GOT3 (cell line): ENCODE results near the gene KIF1B.
"Not testable (repeated sequence)": the region's sequence is repeated elsewhere in the genome, so short reads cannot be mapped to it uniquely, and the experiment has no call there.

Experiments
- DNase-seq: peaks from one replicate; lab custom pipeline; 2025; ENCODE audit warnings: mixed read lengths; lab: John Stamatoyannopoulos, UW

Gene KIF1B

DNA sequence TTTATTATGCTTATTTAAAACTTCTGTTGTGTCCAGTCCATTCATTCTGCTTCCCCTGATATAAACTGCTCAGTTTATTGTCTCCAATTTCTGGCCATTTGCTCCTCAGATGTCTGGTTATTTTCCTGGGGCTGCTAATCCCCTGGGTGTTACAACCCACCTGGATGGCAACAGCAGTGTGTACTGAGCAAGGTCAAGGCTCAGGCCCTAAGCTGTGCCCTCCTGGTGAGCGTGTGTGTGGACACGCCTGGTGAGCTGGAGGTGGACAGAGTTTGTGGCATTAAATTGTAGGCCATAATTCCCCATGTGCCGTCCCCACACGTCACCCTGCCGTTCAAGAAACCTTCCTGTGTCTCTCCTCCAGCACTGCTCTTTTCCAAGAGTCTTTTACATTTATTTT, 18.1 kb upstream of the KIF1B start:
- no peak for DNase-seq

DNA sequence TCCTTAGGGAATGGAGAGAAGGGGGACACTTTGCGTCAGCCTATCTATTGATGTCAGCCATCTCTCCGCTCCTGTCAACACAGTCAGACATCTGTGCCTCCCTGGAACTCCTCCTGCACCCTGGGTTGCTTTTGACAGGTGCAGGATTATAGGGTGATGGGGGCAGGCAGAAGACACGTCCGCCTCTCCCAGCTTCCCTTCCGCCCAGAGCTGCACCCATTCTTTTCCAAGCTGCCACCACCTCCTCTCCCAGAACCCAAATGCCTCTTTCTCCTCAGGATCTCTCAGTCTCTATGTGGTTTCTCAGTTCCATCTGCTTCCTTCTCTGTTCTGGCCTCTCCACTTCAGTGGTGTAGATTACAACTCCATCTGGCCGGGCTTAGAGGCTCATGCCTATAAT, 17.1 kb upstream of the KIF1B start:
- no peak for DNase-seq

DNA sequence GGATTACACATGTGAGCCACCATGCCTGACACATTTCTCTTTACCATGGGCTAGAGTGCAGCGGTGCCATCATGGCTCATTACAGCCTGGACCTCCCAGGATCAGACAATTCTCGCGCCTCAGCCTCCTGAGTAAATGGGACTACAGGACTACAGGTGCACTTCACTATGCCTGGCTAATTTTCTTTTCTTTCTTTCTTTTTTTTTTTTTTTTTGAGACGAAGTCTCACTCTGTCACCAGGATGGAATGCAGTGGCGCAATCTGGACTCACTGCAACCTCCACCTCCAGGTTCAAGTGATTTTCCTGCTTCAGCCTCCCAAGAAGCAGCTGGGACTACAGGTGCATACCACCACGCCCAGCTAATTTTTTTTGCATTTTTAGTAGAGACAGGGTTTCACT, 14.8 kb upstream of the KIF1B start:
- no peak for DNase-seq

DNA sequence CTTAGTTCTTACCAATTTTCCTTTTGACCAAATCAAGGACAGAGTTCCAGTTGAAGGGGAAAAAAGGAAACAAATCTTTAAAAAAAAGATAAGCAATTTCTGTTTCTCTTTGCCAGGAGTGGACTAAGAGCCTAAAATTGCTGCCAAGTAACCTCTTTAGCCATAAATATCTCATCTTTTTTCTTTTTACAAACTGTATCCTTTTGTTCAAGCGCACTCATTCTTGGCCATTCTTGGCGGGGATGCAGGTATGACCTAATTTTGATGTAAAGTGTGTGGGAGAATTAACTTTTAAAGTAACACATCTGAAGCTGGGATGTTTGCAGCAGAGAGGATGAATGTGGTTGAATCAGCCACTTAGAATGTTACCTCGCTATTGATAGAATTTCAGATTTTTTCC, 13.4 kb upstream of the KIF1B start:
- no peak for DNase-seq

- DNase-seq = no peak
Measured at GRCh38 chr1:10200620-10201019, 9.8 kb upstream of the KIF1B start.

GRCh38 chr1:10204003-10204642, 6.2 kb upstream of the KIF1B start:
- DNase-seq = no peak

GRCh38 chr1:10205206-10205605, 5.2 kb upstream of the KIF1B start:
- DNase-seq = not testable (repeated sequence)

DNA sequence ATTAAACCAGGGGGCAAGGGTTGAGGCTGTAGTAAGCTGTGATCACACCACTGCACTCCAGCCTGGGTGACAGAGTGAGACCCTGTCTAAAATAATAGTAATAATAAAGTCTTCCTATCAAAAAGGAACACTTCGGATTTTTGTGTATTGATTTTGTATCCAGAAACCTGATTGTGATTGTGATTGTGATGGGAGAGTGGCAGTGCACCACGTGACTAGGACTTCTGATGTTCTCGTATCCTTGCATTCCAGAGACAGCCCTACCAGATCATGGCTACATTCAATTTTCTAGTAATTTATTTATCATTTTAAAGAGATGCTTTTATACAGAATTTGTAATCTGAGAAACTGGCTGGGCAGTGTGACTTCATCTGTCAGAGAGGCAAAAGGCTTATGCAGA, 2.6 kb upstream of the KIF1B start:
- DNase-seq = no peak

GRCh38 chr1:10208537-10208936, 1.8 kb upstream of the KIF1B start:
- DNase-seq = no peak

- no peak for DNase-seq
Measured at GRCh38 chr1:10209590-10209904, 823 bp upstream of the KIF1B start.

DNA sequence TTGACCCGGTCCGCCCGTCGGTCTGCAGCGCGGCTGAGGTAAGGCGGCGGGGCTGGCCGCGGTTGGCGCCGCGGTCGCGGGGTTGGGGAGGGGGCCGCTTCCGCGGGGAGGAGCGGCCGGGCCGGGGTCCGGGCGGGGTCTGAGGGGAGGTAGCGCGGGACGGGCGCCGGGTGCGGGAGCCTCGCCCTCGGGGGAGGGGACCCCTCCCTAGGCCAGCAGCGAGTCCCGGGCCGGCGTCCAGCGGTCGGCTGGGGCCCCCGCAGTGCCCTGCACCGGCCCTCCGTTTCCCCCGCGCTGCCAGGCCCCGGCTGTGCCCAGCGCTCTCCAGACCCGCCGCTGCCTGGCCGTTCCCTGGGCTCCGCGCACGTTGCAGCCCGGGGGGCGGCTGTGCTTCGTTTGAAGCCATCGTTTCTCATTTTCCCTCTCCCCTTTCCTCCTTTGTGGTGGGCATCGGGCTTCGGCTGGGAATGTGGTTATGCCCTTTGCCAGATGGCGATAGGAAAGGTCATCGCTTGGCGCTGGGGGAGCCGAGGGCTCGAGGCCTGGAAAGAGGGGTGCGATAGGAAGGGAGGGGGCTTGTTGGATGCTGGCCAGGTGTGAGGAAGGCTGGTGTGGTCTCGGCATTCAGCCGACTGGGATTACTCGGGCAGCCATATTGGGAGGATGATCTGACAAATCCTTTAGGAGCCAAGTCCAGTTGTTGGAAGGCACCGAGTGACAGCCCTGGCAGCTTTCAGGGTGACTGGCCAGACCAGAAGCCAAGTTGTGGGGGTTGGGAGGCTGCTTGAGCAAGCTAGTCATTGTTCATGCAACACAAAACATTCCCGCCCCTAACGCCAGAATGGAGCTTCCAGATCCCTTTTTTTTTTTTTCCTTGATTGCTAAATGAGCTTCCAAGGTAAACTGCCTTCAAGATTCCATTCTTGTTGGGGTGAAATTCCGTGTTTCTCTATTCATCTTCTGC, 753 bp downstream of the KIF1B start:
- peak; percentile 52 for DNase-seq

DNA sequence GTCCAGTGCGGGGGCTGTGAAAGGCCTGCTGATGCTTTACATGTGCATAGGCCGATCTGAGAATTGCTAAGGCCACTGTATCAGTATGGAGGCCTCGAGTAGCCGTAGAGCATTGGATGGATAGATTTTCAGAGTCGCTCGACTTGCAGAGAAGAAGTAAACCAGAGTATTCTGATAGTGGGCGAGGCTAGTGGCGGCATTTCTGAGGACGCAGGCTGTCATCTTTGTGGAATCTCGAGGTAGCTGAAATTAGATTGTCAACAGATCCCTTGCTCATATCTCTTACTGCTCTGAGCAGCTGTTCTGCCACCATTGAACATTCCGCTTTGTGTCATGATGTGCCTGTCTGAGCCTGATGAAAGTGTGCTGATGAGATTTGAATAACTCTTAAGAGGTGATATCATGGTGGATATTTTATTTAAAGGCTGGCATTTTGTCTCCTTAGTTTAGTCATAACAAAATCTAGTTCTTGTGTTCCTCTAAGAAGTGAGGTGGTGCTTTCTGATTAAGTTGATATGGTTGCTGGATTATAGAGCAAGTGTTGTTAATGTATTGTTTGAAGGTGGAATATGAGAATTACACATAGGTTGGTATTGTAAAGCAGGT, 1.5 kb downstream of the KIF1B start:
- DNase-seq = no peak

GRCh38 chr1:10212476-10212875, 2.1 kb downstream of the KIF1B start:
- DNase-seq = no peak

DNA sequence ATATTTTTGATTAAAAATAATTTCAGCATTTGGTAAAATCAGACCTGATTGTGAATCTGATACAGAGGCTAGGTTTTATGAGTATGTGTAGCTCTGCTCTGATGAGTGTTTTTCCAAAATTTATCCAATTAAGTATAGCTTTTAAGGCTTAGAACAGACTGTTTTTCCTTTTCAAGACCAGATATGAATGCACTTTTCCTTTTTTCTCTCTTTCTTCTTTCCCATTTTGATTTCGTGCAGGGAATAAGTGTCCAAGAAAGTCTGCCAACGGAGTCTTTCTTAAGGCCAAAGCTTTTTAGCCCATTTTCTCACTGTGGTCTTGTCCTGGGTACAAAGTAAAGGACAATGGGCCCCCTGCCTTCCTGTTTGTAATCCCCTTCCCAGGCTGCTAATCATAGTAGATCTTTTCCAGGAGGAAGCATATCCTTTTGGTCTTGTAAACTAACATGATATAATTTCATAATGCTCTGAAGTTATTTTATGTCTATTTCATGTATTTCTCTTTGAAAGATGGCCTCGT, 2.9 kb downstream of the KIF1B start:
- no peak for DNase-seq

- DNase-seq = no peak
Measured at GRCh38 chr1:10216090-10216749, 5.8 kb downstream of the KIF1B start.

GRCh38 chr1:10217748-10218441, 7.5 kb downstream of the KIF1B start:
- DNase-seq = no peak

GRCh38 chr1:10220200-10220599, 9.8 kb downstream of the KIF1B start:
- no peak for DNase-seq

DNA sequence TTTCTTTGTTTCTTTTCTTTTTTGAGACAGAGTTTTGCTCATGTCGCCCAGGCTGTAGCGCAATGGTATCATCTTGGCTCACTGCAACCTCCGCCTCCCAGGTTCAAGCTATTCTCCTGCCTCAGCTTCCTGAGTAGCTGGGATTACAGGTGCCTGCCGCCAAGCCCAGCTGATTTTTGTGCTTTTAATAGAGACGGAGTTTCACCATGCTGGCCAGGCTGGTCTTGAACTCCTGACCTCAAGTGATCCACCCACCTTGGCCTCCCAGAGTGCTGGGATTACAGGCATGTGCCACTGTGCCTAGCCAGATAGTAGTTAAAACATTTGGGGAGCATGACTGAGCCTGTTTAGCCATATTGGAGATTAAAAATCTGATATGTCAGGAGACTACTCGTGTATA, 10.3 kb downstream of the KIF1B start:
- DNase-seq = not testable (repeated sequence)

DNA sequence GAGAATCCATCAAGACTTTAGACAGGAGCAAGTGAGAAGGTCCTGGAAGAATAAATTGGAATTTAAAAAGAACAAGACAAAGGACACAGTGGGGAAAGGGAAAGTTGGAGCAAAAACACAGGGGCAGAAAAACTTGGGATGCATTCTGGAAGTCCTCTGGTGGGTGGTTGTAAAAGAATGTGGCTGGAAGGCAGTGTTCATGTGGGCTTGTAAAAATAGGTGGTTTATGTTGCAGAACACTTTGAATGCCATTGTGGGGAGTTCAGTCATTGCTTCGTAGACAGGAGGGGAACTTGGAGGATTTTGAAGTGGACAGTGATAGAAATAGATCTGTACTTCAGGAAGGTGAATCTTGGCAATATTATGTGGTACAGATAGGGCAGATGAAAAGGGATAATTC, 15.2 kb downstream of the KIF1B start:
- no peak for DNase-seq

GRCh38 chr1:10228528-10228927, 18.2 kb downstream of the KIF1B start:
- no peak for DNase-seq

GRCh38 chr1:10229903-10230302, 19.5 kb downstream of the KIF1B start:
- DNase-seq = no peak

- DNase-seq = no peak
Measured at GRCh38 chr1:10232163-10232562, 21.8 kb downstream of the KIF1B start.
